Peyer's patch (tissue), 4 donors: ENCODE measurements around the gene TIAM2.

ENCODE experiments used
- CTCF ChIP-seq, 6 experiments: fragments of 450-650 bp in 4 of 6; fragments of 200-600 bp in 2 of 6; sonication (generic) in 1 of 6; IDR thresholded peaks; one replicate each; pipeline ENCODE4 v1.5.1; 2017 to 2019; ENCODE audit warnings: antibody characterized with exemption in 6 of 6, mild to moderate bottlenecking in 3 of 6, moderate library complexity in 1 of 6
- POLR2A ChIP-seq, 2 donors: fragments of 450-650 bp; IDR thresholded peaks; one replicate each; pipeline ENCODE4 v1.5.1; 2017; ENCODE audit warnings: antibody characterized with exemption in 2 of 2, mild to moderate bottlenecking in 2 of 2, moderate library complexity in 2 of 2

- TF ChIP-seq CTCF (IDR thresholded peaks at IDR 0.05) = no peak
- no peak for TF ChIP-seq POLR2A (IDR thresholded peaks at IDR 0.05)
These were observed 52.4 kb downstream of the TIAM2 start for GRCh38 chr6:155047523-155047922.
